IPS-11a (cell line): ENCODE data around the gene SLF2.
"Not testable (repeated sequence)": the region's sequence is repeated elsewhere in the genome, so short reads cannot be mapped to it uniquely, and the experiment has no call there.

Source experiments
- H3K4me3 ChIP-seq: one replicate; pipeline ENCODE4 v1.5.1; 2013; ENCODE audit warnings: low read depth, low read length, control low read depth

SLF2 gene

GRCh38 chr10:100877461-100877850 is 35.3 kb upstream of the SLF2 start:
- H3K4me3 ChIP-seq: no peak overlapping the region

GRCh38 chr10:100878291-100878910 is 34.4 kb upstream of the SLF2 start:
- no peak overlapping the region for H3K4me3 ChIP-seq

- H3K4me3 ChIP-seq: no peak overlapping the region
Measured at GRCh38 chr10:100879741-100880360, 32.9 kb upstream of the SLF2 start.

- no peak overlapping the region for H3K4me3 ChIP-seq
Measured at GRCh38 chr10:100881556-100882213, 31.1 kb upstream of the SLF2 start.

- no peak overlapping the region for H3K4me3 ChIP-seq
Measured at GRCh38 chr10:100882252-100882651, 30.5 kb upstream of the SLF2 start.

GRCh38 chr10:100882671-100883311 is 30.0 kb upstream of the SLF2 start:
- no peak overlapping the region for H3K4me3 ChIP-seq

- H3K4me3 ChIP-seq: no peak overlapping the region
Measured at GRCh38 chr10:100883312-100883821, 29.4 kb upstream of the SLF2 start.

GRCh38 chr10:100885611-100886010 is 27.2 kb upstream of the SLF2 start:
- not testable (repeated sequence) for H3K4me3 ChIP-seq

GRCh38 chr10:100886091-100886490 is 26.7 kb upstream of the SLF2 start:
- H3K4me3 ChIP-seq: no peak overlapping the region

GRCh38 chr10:100886521-100886920 is 26.2 kb upstream of the SLF2 start:
- H3K4me3 ChIP-seq: no peak overlapping the region

- H3K4me3 ChIP-seq: no peak overlapping the region
Measured at GRCh38 chr10:100886963-100887362, 25.8 kb upstream of the SLF2 start.

- no peak overlapping the region for H3K4me3 ChIP-seq
Measured at GRCh38 chr10:100887761-100888296, 24.9 kb upstream of the SLF2 start.

GRCh38 chr10:100888957-100889356 is 23.8 kb upstream of the SLF2 start:
- H3K4me3 ChIP-seq: no peak overlapping the region

GRCh38 chr10:100889546-100889945 is 23.2 kb upstream of the SLF2 start:
- no peak overlapping the region for H3K4me3 ChIP-seq

- H3K4me3 ChIP-seq: no peak overlapping the region
Measured at GRCh38 chr10:100890141-100890672, 22.6 kb upstream of the SLF2 start.

GRCh38 chr10:100890673-100891317 is 22.0 kb upstream of the SLF2 start:
- no peak overlapping the region for H3K4me3 ChIP-seq

- no peak overlapping the region for H3K4me3 ChIP-seq
Measured at GRCh38 chr10:100894033-100894432, 18.7 kb upstream of the SLF2 start.

GRCh38 chr10:100894589-100895294 is 18.0 kb upstream of the SLF2 start:
- no peak overlapping the region for H3K4me3 ChIP-seq

GRCh38 chr10:100895346-100895745 is 17.4 kb upstream of the SLF2 start:
- no peak overlapping the region for H3K4me3 ChIP-seq

- no peak overlapping the region for H3K4me3 ChIP-seq
Measured at GRCh38 chr10:100895896-100896295, 16.9 kb upstream of the SLF2 start.
